Fibroblast of lung (primary cell): ENCODE data around the gene VWA2.

Source experiments
- EZH2 ChIP-seq: IDR thresholded peaks from 2 replicates; pipeline ENCODE4 v1.5.1; 2012; ENCODE audit warnings: low read length, control low read depth, mild to moderate bottlenecking; ENCODE audit errors: missing control alignments
- TF ChIP-seq, protein P1 (sequence below), 2 donors: IDR thresholded peaks in 1 of 2; conservative IDR thresholded peaks in 1 of 2; 1 replicate in 1 of 2; 2 replicates in 1 of 2; pipeline ENCODE4 v1.5.1; 2011 to 2012; ENCODE audit warnings: low read length in 2 of 2, control low read depth in 1 of 2, inconsistent platforms in 1 of 2, low read depth in 1 of 2, mild to moderate bottlenecking in 1 of 2

- TF ChIP-seq, protein P1, sequence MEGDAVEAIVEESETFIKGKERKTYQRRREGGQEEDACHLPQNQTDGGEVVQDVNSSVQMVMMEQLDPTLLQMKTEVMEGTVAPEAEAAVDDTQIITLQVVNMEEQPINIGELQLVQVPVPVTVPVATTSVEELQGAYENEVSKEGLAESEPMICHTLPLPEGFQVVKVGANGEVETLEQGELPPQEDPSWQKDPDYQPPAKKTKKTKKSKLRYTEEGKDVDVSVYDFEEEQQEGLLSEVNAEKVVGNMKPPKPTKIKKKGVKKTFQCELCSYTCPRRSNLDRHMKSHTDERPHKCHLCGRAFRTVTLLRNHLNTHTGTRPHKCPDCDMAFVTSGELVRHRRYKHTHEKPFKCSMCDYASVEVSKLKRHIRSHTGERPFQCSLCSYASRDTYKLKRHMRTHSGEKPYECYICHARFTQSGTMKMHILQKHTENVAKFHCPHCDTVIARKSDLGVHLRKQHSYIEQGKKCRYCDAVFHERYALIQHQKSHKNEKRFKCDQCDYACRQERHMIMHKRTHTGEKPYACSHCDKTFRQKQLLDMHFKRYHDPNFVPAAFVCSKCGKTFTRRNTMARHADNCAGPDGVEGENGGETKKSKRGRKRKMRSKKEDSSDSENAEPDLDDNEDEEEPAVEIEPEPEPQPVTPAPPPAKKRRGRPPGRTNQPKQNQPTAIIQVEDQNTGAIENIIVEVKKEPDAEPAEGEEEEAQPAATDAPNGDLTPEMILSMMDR (conservative IDR thresholded peaks at IDR 0.05 in 1 of 2, IDR thresholded peaks at IDR 0.05 in 1 of 2; ENCODE audit: low read depth in 1 of 2, low read length in 2 of 2): no peak
- TF ChIP-seq EZH2: no peak
These were observed 21.3 kb downstream of the VWA2 start for GRCh38 chr10:114260366-114260765.
